Transverse colon (tissue), 4 donors: Measurements from ENCODE around the gene SHROOM1. TPM values are rescaled to one million over a fixed set of nuclear protein-coding genes. Genes with fewer than 3 reads are reported as not detected.

ENCODE experiments used
- DNase-seq: peaks from one replicate; pipeline ENCODE4 v3.0.0-alpha.2; 2019
- H3K27ac ChIP-seq, 4 donors: fragments of 200-600 bp; sonication (generic); 2 replicates each; pipeline ENCODE4 v1.5.1; 2016 to 2018; ENCODE audit warnings: inconsistent platforms in 4 of 4
- H3K27me3 ChIP-seq: fragments of 200-600 bp; sonication (generic); 2 replicates; pipeline ENCODE4 v1.5.1; 2017; ENCODE audit warnings: inconsistent platforms
- H3K36me3 ChIP-seq, 4 donors: fragments of 200-600 bp; sonication (generic); 2 replicates each; pipeline ENCODE4 v1.5.1; 2017 to 2019; ENCODE audit warnings: inconsistent platforms in 4 of 4
- H3K4me1 ChIP-seq, 4 donors: fragments of 200-600 bp; sonication (generic); 2 replicates each; pipeline ENCODE4 v1.5.1; 2017 to 2020; ENCODE audit warnings: inconsistent platforms in 4 of 4
- H3K4me3 ChIP-seq, 4 donors: fragments of 200-600 bp; sonication (generic); 1 replicate in 1 of 4; 2 replicates in 3 of 4; pipeline versions ENCODE4 v1.5.1 to v1.6.1; 2017 to 2019; ENCODE audit warnings: inconsistent platforms in 4 of 4
- H3K9me3 ChIP-seq, 2 donors: fragments of 200-600 bp; sonication (generic); 2 replicates each; pipeline ENCODE4 v1.5.1; 2017 to 2019; ENCODE audit warnings: inconsistent platforms in 2 of 2
- EP300 ChIP-seq: sonication (generic); formaldehyde crosslinking; IDR thresholded peaks from one replicate; pipeline ENCODE4 v1.6.1; 2017; ENCODE audit warnings: antibody characterized with exemption, low read depth
- POLR2A ChIP-seq: fragments of 450-650 bp; IDR thresholded peaks from one replicate; pipeline ENCODE4 v1.6.1; 2016; ENCODE audit warnings: antibody characterized with exemption, mild to moderate bottlenecking, moderate library complexity
- POLR2AphosphoS5 ChIP-seq, 3 donors: sonication (generic); formaldehyde crosslinking; IDR thresholded peaks; one replicate each; pipeline ENCODE4 v1.6.1; 2016; ENCODE audit warnings: antibody characterized with exemption in 3 of 3
- WGBS, 2 donors: methylation state at CpG; one replicate each; pipeline ENCODE4 v1.1.5; 2018; ENCODE audit warnings: low coverage in 1 of 2; 5-methylcytosine and 5-hydroxymethylcytosine counted together
- in situ Hi-C, 4 donors: fragments of 200-750 bp; cut with MboI; loops; one replicate each; pipeline versions ENCODE4 v1.15.0 to v1.15.1; 2017; ENCODE audit warnings: low sequenced_read_pairs in 3 of 4, low pct_ligation_motif_present in 1 of 4, low pct_unique_long_range_greater_than_20kb in 1 of 4
- intact Hi-C: fragments of 100-400 bp; cut with DNase I; formaldehyde crosslinking; loops from one replicate; pipeline ENCODE4 v1.15.1; 2023; ENCODE audit warnings: low total_unique reads
- total RNA-seq, 4 donors: library from RNA; depleted of rRNA; stranded (reverse); fragments of >200 nt; gene quantifications; one replicate each; pipeline ENCODE4 v1.1.0, GENCODE V29; 2016
- TF ChIP-seq, protein P1 (sequence below), 5 experiments: fragments of 200-600 bp in 3 of 5; fragments of 450-650 bp in 2 of 5; sonication (generic) in 3 of 5; IDR thresholded peaks; 1 replicate in 2 of 5; 2 replicates in 3 of 5; pipeline ENCODE4 v1.5.1; 2016 to 2017; ENCODE audit warnings: antibody characterized with exemption in 5 of 5, inconsistent platforms in 3 of 5, mild to moderate bottlenecking in 2 of 5, moderate library complexity in 1 of 5

SHROOM1 gene
- total RNA-seq, 4 donors from 2014 or later: 65.3 to 244 (median 77.3) TPM

- intact Hi-C loops: loop anchor here (10.0 kb wide), 1 partner anchor 1328 kb away; the partner anchor contains the start of gene TCF7
Measured at GRCh38 chr5:132787076-132787475, 43.4 kb downstream of the SHROOM1 start.

GRCh38 chr5:132785864-132786263 lies 44.6 kb downstream of the SHROOM1 start:
- Histone ChIP-seq H3K36me3 (no peaks in the 10 kb centered on the region), H3K27me3 (no peaks in the 10 kb centered on the region), H3K4me1 (no peaks in the 10 kb centered on the region), H3K9me3 (no peaks in the 10 kb centered on the region), H3K27ac (no peak overlapping the region), H3K4me3 (no peak overlapping the region)
- no peak for DNase-seq
- TF ChIP-seq POLR2AphosphoS5 (IDR thresholded peaks at IDR 0.05) (no peak), POLR2A (no peak)
- intact Hi-C loops (loop anchor here (10.0 kb wide), 1 partner anchor 1329 kb away; the partner anchor contains the start of gene TCF7), in situ Hi-C loops (loop anchor here in 1 of 4 donors (25.0 kb wide), 1 partner anchor 399 kb away; no protein-coding TSS in a partner anchor)
- 94 to 100% methylated on average over 3 to 4 of the region's 4 CpGs for WGBS, 2 donors

More at GRCh38 chr5:132787076-132787475, 43.4 kb downstream of the SHROOM1 start:
- no peak overlapping the region for H3K27ac ChIP-seq
- no peaks in the 10 kb centered on the region for H3K4me1 ChIP-seq
- DNase-seq: no peak
- TF ChIP-seq, protein P1, sequence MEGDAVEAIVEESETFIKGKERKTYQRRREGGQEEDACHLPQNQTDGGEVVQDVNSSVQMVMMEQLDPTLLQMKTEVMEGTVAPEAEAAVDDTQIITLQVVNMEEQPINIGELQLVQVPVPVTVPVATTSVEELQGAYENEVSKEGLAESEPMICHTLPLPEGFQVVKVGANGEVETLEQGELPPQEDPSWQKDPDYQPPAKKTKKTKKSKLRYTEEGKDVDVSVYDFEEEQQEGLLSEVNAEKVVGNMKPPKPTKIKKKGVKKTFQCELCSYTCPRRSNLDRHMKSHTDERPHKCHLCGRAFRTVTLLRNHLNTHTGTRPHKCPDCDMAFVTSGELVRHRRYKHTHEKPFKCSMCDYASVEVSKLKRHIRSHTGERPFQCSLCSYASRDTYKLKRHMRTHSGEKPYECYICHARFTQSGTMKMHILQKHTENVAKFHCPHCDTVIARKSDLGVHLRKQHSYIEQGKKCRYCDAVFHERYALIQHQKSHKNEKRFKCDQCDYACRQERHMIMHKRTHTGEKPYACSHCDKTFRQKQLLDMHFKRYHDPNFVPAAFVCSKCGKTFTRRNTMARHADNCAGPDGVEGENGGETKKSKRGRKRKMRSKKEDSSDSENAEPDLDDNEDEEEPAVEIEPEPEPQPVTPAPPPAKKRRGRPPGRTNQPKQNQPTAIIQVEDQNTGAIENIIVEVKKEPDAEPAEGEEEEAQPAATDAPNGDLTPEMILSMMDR (IDR thresholded peaks at IDR 0.05): no peak
- TF ChIP-seq POLR2A (no peak), EP300 (no peak), POLR2AphosphoS5 (IDR thresholded peaks at IDR 0.05) (no peak)
- WGBS, 2 donors: 100% methylated on average over 1 of the region's 1 CpG
- no peaks in the 10 kb centered on the region for H3K9me3 ChIP-seq
- H3K27me3 ChIP-seq: no peaks in the 10 kb centered on the region
- in situ Hi-C loops: loop anchor here in 1 of 4 donors (25.0 kb wide), 1 partner anchor 400 kb away; no protein-coding TSS in a partner anchor
- H3K36me3 ChIP-seq: no peaks in the 10 kb centered on the region
- no peak overlapping the region for H3K4me3 ChIP-seq

- H3K4me3 ChIP-seq: no peak overlapping the region
- in situ Hi-C loops: loop anchor here in 1 of 4 donors (25.0 kb wide), 1 partner anchor 398 kb away; no protein-coding TSS in a partner anchor
- intact Hi-C loops: loop anchor here (10.0 kb wide), 1 partner anchor 1329 kb away; the partner anchor contains the start of gene TCF7
- no peaks in the 10 kb centered on the region for H3K4me1 ChIP-seq
- 62 to 70% methylated on average over 5 of the region's 5 CpGs for WGBS, 2 donors
- H3K9me3 ChIP-seq: no peaks in the 10 kb centered on the region
- H3K27me3 ChIP-seq: no peaks in the 10 kb centered on the region
- H3K36me3 ChIP-seq: no peaks in the 10 kb centered on the region
- no peak for TF ChIP-seq POLR2A
- TF ChIP-seq POLR2AphosphoS5 (IDR thresholded peaks at IDR 0.05): no peak
- TF ChIP-seq, protein P1 (IDR thresholded peaks at IDR 0.05): no peak
- no peak for TF ChIP-seq EP300
- no peak overlapping the region for H3K27ac ChIP-seq
- no peak for DNase-seq
Measured at GRCh38 chr5:132785365-132785764, 45.1 kb downstream of the SHROOM1 start.

GRCh38 chr5:132782101-132782500 lies 48.3 kb downstream of the SHROOM1 start:
- TF ChIP-seq, protein P1 (IDR thresholded peaks at IDR 0.05): no peak
- TF ChIP-seq POLR2AphosphoS5 (IDR thresholded peaks at IDR 0.05) (no peak), EP300 (no peak), POLR2A (no peak)
- WGBS, 2 donors: 64% methylated on average over 4 of the region's 4 CpGs; no CpG with 5 or more reads in 1 of the 2 donors
- Histone ChIP-seq H3K36me3 (no peaks in the 10 kb centered on the region), H3K4me1 (peaks cover 0 to 7% (median 2%) of the 10 kb centered on the region in 4 donors), H3K4me3 (no peak overlapping the region), H3K9me3 (no peaks in the 10 kb centered on the region), H3K27ac (no peak overlapping the region), H3K27me3 (no peaks in the 10 kb centered on the region)
- in situ Hi-C loops (loop anchor here in 1 of 4 donors (25.0 kb wide), 1 partner anchor 395 kb away; no protein-coding TSS in a partner anchor), intact Hi-C loops (loop anchor here (10.0 kb wide), 1 partner anchor 1333 kb away; the partner anchor contains the start of gene TCF7)
- DNase-seq: no peak
